Measurements from ENCODE around the gene AP1S3. TPM values are rescaled to one million over a fixed set of nuclear protein-coding genes. Genes with fewer than 3 reads are reported as not detected.

Gene AP1S3
- total RNA-seq, 1 donor from 2014 or later, result 5.1 TPM

DNA sequence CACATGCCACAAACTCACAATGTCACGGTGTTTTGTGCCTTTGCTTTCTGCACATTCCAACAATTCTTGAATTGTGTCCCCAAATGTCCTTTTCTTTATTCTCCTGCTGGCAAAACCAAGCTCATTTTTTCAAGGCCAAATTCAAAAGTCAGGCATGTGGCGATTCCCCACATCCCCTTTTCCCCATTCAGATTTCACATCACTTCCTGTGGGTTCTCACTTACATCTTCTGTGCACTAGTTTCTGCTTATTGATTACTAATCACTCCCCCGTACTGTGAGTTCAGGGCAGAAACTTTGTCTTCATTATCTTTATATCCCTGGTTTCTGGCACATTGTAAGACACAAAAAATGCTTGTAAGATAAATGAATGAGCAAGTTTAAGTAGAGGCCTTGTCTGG is 69.2 kb downstream of the AP1S3 start:
- TF ChIP-seq, protein P1, sequence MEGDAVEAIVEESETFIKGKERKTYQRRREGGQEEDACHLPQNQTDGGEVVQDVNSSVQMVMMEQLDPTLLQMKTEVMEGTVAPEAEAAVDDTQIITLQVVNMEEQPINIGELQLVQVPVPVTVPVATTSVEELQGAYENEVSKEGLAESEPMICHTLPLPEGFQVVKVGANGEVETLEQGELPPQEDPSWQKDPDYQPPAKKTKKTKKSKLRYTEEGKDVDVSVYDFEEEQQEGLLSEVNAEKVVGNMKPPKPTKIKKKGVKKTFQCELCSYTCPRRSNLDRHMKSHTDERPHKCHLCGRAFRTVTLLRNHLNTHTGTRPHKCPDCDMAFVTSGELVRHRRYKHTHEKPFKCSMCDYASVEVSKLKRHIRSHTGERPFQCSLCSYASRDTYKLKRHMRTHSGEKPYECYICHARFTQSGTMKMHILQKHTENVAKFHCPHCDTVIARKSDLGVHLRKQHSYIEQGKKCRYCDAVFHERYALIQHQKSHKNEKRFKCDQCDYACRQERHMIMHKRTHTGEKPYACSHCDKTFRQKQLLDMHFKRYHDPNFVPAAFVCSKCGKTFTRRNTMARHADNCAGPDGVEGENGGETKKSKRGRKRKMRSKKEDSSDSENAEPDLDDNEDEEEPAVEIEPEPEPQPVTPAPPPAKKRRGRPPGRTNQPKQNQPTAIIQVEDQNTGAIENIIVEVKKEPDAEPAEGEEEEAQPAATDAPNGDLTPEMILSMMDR (IDR thresholded peaks at IDR 0.05), result no peak
- TF ChIP-seq EZH2phosphoT487 (IDR thresholded peaks at IDR 0.05) (no peak), EZH2 (IDR thresholded peaks at IDR 0.05) (no peak)
- no peaks in the 10 kb centered on the region for H3K4me1 ChIP-seq
- no peak overlapping the region for H3K4me3 ChIP-seq
- H4K20me1 ChIP-seq (ENCODE audit: low read depth), result no peaks in the 10 kb centered on the region
- no peaks in the 10 kb centered on the region for H3K36me3 ChIP-seq
- no peak overlapping the region for H2AFZ ChIP-seq (replicated peaks)
- Mint-ChIP-seq H3K4me1 (peaks cover 4% of the 10 kb centered on the region), H3K4me3 (no peak overlapping the region), H3K36me3 (no peaks in the 10 kb centered on the region), H3K9me3 (no peaks in the 10 kb centered on the region), H3K27ac (no peak overlapping the region), H3K27me3 (ENCODE audit: insufficient read depth, low read depth) (no peaks in the 10 kb centered on the region)
- no peak overlapping the region for H3K27ac ChIP-seq
- H3K79me2 ChIP-seq (ENCODE audit: low read depth), result no peaks in the 10 kb centered on the region
- no peak overlapping the region for H3K9ac ChIP-seq
- no peaks in the 10 kb centered on the region for H3K9me3 ChIP-seq (ENCODE audit: low read depth)
- H3F3A ChIP-seq (ENCODE audit: low read depth), result no peaks in the 10 kb centered on the region
- no peak overlapping the region for H3K4me2 ChIP-seq
- DNase-seq (ENCODE audit: low spot score), result no peak
- no peaks in the 10 kb centered on the region for H3K27me3 ChIP-seq

DNA sequence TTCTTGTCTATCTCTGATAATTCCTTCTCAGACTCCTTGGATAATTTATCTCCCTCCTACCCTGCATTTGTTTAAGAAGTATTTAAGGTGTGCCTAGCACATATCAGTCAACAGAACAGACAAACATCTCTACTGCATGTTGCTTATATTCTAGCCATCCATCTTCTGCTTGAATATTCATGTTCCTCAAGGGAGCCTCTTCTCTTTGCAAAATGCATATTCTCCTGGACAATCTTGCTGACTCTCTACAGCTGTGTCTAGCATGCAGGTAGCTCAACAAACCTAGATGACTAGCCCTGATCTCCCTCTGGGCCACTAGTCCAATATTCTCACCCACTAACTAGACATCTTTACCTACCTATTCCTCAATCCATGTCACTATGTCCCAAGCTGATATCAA is 70.0 kb downstream of the AP1S3 start:
- no peaks in the 10 kb centered on the region for H3K36me3 ChIP-seq
- H3K4me1 ChIP-seq, result no peaks in the 10 kb centered on the region
- no peaks in the 10 kb centered on the region for H3K27me3 ChIP-seq
- H3K4me2 ChIP-seq, result no peak overlapping the region
- H3K79me2 ChIP-seq (ENCODE audit: low read depth), result no peaks in the 10 kb centered on the region
- TF ChIP-seq, protein P1 (IDR thresholded peaks at IDR 0.05), result no peak
- TF ChIP-seq EZH2 (IDR thresholded peaks at IDR 0.05), result no peak
- TF ChIP-seq EZH2phosphoT487 (IDR thresholded peaks at IDR 0.05), result no peak
- no peak for DNase-seq (ENCODE audit: low spot score)
- Mint-ChIP-seq H3K36me3 (no peaks in the 10 kb centered on the region), H3K27me3 (ENCODE audit: insufficient read depth, low read depth) (no peaks in the 10 kb centered on the region), H3K4me3 (no peak overlapping the region), H3K9me3 (no peaks in the 10 kb centered on the region), H3K27ac (no peak overlapping the region), H3K4me1 (peaks cover 3% of the 10 kb centered on the region)
- H4K20me1 ChIP-seq (ENCODE audit: low read depth), result no peaks in the 10 kb centered on the region
- no peak overlapping the region for H2AFZ ChIP-seq (replicated peaks)
- no peaks in the 10 kb centered on the region for H3K9me3 ChIP-seq (ENCODE audit: low read depth)
- no peaks in the 10 kb centered on the region for H3F3A ChIP-seq (ENCODE audit: low read depth)
- no peak overlapping the region for H3K4me3 ChIP-seq
- no peak overlapping the region for H3K27ac ChIP-seq
- no peak overlapping the region for H3K9ac ChIP-seq

DNA sequence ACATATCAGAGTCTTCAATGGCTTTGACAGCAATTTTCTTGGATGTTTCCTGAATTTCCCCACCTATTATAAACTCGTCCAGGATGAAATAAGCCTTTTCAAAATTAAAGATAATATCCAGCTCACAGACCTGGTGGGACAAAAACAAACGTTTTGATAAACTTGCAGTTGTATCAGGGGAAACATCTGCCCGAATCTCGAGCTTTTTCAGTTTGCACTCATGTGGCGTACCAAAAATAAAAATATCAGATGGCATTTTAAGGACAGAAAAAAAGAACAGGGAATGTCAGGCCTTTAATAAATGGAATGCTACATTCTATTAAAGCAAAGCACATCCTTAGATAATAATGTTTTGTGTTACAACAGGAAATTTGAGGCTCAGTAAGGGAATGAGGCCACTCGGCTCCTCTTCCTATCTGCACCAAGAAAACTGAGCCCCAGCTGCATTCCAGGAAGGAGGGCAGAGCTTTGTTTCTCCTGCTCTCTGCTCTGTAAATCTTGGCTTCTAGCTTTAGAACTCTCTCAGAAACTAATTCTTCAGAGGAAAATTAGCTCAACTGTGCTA is 72.1 kb downstream of the AP1S3 start:
- Mint-ChIP-seq H3K4me3 (no peak overlapping the region), H3K9me3 (no peaks in the 10 kb centered on the region), H3K4me1 (no peaks in the 10 kb centered on the region), H3K27me3 (ENCODE audit: insufficient read depth, low read depth) (no peaks in the 10 kb centered on the region), H3K36me3 (no peaks in the 10 kb centered on the region), H3K27ac (no peak overlapping the region)
- TF ChIP-seq, protein P1 (IDR thresholded peaks at IDR 0.05), result no peak
- TF ChIP-seq EZH2phosphoT487 (IDR thresholded peaks at IDR 0.05), result no peak
- no peak for TF ChIP-seq EZH2 (IDR thresholded peaks at IDR 0.05)
- Histone ChIP-seq H4K20me1 (ENCODE audit: low read depth) (no peaks in the 10 kb centered on the region), H3K9ac (no peak overlapping the region), H3K27ac (no peak overlapping the region), H3K79me2 (ENCODE audit: low read depth) (no peaks in the 10 kb centered on the region), H3F3A (ENCODE audit: low read depth) (no peaks in the 10 kb centered on the region), H3K9me3 (ENCODE audit: low read depth) (no peaks in the 10 kb centered on the region), H2AFZ (replicated peaks) (no peak overlapping the region), H3K4me1 (no peaks in the 10 kb centered on the region), H3K27me3 (no peaks in the 10 kb centered on the region), H3K4me3 (no peak overlapping the region), H3K4me2 (no peak overlapping the region), H3K36me3 (no peaks in the 10 kb centered on the region)
- no peak for DNase-seq (ENCODE audit: low spot score)
